ENCODE data around the gene LAMC3. TPM values are rescaled to one million over a fixed set of nuclear protein-coding genes. Genes with fewer than 3 reads are reported as not detected.

The LAMC3 gene
- total RNA-seq, 4 donors from 2014 or later: under 0.01 to 0.78 (median 0.50) TPM; not detected in 1

DNA sequence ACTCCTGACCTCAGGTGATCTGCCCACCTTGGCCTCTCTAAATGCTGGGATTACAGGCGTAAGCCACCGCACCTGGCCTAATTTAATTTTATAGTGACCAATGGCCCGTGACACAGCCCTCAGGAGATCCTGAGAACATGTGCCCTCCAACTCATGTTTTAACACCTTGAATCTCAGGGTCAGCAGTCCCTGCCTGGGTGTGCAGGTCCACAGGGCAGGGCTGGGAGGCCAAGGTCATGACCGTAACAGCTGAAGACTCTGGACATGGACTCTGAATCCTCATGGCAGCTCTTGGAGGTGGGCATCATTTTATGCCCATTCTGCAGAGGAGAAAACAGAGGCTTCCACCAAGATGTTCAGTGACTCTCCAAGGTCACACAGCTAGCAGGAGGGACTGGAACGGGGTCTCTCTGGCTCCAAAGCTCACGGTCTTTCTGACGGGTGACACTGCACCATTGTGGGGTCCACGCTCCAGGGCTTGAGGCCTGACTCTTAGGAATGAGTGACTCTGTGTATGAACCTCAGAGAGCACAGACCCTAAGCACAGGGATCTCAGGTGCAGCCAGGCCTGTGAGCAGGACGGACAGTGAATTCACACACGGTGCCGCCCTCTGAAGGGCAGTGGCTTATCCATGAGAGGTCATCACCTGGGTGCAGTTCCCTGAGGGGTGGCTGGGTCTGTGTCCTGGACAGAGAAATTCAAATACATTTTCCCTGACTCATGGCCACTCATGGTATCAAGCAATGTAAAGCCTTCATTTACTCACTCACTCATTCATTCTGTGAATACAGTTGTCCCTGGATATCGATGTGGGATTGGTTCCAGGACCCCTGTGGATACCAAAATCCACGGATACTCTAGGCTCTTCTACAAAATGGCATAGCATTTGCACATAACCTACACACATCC, 32.8 kb upstream of the LAMC3 start:
- H3K27ac ChIP-seq: no peak overlapping the region
- ATAC-seq: no peak
- H3K9me3 ChIP-seq: no peaks in the 10 kb centered on the region
- H3K4me1 ChIP-seq: no peaks in the 10 kb centered on the region
- H3K4me3 ChIP-seq: no peak overlapping the region
- no peaks in the 10 kb centered on the region for H3K36me3 ChIP-seq
- peaks cover 65% of the 10 kb centered on the region for H3K27me3 ChIP-seq
- no peak for TF ChIP-seq POLR2A (IDR thresholded peaks at IDR 0.05)
- TF ChIP-seq, protein P1, sequence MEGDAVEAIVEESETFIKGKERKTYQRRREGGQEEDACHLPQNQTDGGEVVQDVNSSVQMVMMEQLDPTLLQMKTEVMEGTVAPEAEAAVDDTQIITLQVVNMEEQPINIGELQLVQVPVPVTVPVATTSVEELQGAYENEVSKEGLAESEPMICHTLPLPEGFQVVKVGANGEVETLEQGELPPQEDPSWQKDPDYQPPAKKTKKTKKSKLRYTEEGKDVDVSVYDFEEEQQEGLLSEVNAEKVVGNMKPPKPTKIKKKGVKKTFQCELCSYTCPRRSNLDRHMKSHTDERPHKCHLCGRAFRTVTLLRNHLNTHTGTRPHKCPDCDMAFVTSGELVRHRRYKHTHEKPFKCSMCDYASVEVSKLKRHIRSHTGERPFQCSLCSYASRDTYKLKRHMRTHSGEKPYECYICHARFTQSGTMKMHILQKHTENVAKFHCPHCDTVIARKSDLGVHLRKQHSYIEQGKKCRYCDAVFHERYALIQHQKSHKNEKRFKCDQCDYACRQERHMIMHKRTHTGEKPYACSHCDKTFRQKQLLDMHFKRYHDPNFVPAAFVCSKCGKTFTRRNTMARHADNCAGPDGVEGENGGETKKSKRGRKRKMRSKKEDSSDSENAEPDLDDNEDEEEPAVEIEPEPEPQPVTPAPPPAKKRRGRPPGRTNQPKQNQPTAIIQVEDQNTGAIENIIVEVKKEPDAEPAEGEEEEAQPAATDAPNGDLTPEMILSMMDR (IDR thresholded peaks at IDR 0.05): no peak
- TF ChIP-seq EP300 (IDR thresholded peaks at IDR 0.05): no peak
- TF ChIP-seq POLR2AphosphoS5 (IDR thresholded peaks at IDR 0.05): no peak
- WGBS, 2 donors (ENCODE audit: low coverage in 1 of 2): 67 to 82% methylated on average over 2 to 4 of the region's 13 CpGs

DNA sequence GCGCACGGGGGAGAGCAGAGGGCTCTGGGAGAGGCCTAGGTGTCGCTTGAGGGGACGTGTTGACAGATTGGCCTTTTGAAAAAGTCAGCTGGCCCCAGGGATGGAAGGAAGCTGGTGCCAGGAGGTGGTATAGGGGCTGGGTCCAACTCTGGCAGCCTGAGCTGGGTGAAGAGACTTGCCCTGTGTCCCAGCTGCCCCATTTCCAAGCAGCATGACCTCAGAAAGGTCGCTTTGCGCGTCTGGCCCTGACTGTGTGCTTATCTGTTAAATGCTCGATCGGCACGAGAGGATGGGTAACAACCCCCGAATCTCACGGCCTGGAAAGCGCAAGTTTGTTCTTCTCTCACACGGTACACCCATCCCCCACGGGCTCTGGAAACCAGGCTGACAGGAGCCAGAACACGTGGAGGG, 31.2 kb upstream of the LAMC3 start:
- no peaks in the 10 kb centered on the region for H3K4me1 ChIP-seq
- no peak overlapping the region for H3K27ac ChIP-seq
- peaks cover 49% of the 10 kb centered on the region for H3K27me3 ChIP-seq
- no peak for ATAC-seq
- H3K4me3 ChIP-seq: no peak overlapping the region
- 49% methylated on average over 5 of the region's 16 CpGs; no CpG with 5 or more reads in 1 of the 2 donors for WGBS, 2 donors (ENCODE audit: low coverage in 1 of 2)
- no peaks in the 10 kb centered on the region for H3K36me3 ChIP-seq
- H3K9me3 ChIP-seq: no peaks in the 10 kb centered on the region
- TF ChIP-seq, protein P1 (IDR thresholded peaks at IDR 0.05): no peak
- no peak for TF ChIP-seq POLR2A (IDR thresholded peaks at IDR 0.05)
- no peak for TF ChIP-seq EP300 (IDR thresholded peaks at IDR 0.05)
- TF ChIP-seq POLR2AphosphoS5 (IDR thresholded peaks at IDR 0.05): no peak

DNA sequence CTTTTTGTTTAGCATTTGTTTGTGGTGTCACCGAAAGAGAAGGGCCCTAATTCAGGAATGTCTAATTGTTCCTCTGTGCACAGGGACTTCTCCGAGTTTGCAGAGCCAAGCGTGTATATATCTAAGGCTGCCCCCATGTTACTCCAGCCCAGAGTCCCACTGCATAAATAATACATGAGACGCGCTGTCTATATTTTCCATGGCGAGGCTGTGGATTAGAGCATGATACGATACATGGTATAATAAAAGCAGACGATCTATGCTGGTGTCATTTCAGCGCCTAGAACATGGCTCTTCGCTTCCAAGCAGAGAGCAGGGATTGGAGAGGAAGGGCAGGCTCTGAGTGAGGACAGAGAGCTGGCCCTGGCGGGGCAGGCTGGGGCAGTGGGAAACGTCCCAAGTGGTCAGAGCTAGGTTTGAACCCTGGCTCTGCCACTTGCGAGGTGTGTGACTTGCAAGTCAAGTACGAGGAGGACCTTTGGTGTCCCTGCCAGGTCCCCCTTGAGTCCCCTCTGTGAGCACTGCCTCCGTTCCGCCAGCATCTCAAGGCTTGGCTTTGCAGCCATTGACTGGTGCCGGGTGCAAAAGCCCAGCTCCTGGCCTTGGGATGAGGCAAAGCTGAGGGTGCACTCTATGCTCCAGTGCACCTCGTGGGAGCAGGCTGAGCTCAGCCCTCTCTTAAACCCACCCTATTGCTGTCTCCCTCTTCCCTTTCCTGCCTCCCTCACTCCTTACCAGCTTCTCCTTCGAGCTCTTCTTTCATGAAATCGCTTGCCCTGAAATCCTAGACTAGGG, 29.2 kb upstream of the LAMC3 start:
- TF ChIP-seq POLR2A (IDR thresholded peaks at IDR 0.05): no peak
- no peak for TF ChIP-seq EP300 (IDR thresholded peaks at IDR 0.05)
- TF ChIP-seq, protein P1 (IDR thresholded peaks at IDR 0.05): no peak
- no peak for TF ChIP-seq POLR2AphosphoS5 (IDR thresholded peaks at IDR 0.05)
- WGBS, 2 donors (ENCODE audit: low coverage in 1 of 2): 74 to 78% methylated on average over 7 to 14 of the region's 20 CpGs
- H3K27me3 ChIP-seq: peaks cover 30% of the 10 kb centered on the region

DNA sequence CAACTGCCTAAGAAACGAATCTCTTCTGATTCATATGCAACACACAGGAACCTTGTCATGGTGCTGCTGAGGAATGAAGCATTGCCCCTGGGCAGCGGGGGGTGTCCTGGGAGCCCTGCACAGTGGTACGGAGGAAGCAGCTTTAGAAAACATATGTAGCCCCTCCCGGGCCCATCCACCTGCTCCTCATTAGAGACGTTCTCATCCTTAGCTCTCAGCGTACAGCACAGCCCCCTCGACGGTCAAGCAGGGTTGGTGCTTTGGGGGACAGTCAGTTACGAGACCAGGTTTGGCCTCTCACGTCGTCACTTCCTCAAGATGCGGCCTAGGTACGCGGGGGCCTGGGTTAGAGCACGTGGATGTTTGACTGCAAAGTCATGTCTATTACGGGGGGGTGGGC, 28.4 kb upstream of the LAMC3 start:
- H3K36me3 ChIP-seq: no peaks in the 10 kb centered on the region
- H3K9me3 ChIP-seq: no peaks in the 10 kb centered on the region
- TF ChIP-seq EP300 (IDR thresholded peaks at IDR 0.05): no peak
- no peak for TF ChIP-seq POLR2A (IDR thresholded peaks at IDR 0.05)
- TF ChIP-seq, protein P1 (IDR thresholded peaks at IDR 0.05): no peak
- TF ChIP-seq POLR2AphosphoS5 (IDR thresholded peaks at IDR 0.05): no peak
- H3K27ac ChIP-seq: no peak overlapping the region
- 80% methylated on average over 2 of the region's 16 CpGs; no CpG with 5 or more reads in 1 of the 2 donors for WGBS, 2 donors (ENCODE audit: low coverage in 1 of 2)
- no peaks in the 10 kb centered on the region for H3K4me1 ChIP-seq
- ATAC-seq: no peak
- peaks cover 35% of the 10 kb centered on the region for H3K27me3 ChIP-seq
- no peak overlapping the region for H3K4me3 ChIP-seq

More for the DNA sequence above, 29.2 kb upstream of the LAMC3 start:
- no peaks in the 10 kb centered on the region for H3K9me3 ChIP-seq
- H3K27ac ChIP-seq: no peak overlapping the region
- no peak for ATAC-seq
- H3K36me3 ChIP-seq: no peaks in the 10 kb centered on the region
- H3K4me3 ChIP-seq: no peak overlapping the region
- no peaks in the 10 kb centered on the region for H3K4me1 ChIP-seq
